WERI-Rb-1 (cell line): ENCODE data around the gene SEMA3G.

ENCODE experiments used
- DNase-seq: peaks from one replicate; pipeline ENCODE4 v3.0.0-alpha.2; 2020
- H3K27ac ChIP-seq: fragments of 250-450 bp; sonication (Bioruptor Pico); 2 replicates; pipeline ENCODE4 v1.5.1; 2020; ENCODE audit warnings: mild to moderate bottlenecking, moderate library complexity
- H3K27me3 ChIP-seq: fragments of 250-450 bp; sonication (Bioruptor Pico); 2 replicates; pipeline ENCODE4 v1.5.1; 2021; ENCODE audit warnings: mild to moderate bottlenecking, low read depth, moderate library complexity; ENCODE audit not compliant: insufficient read depth, severe bottlenecking
- H3K36me3 ChIP-seq: fragments of 250-450 bp; sonication (Bioruptor Pico); 2 replicates; pipeline ENCODE4 v1.5.1; 2020; ENCODE audit warnings: mild to moderate bottlenecking, moderate library complexity
- H3K4me3 ChIP-seq: 2 replicates; pipeline ENCODE4 v1.5.1; 2011; ENCODE audit warnings: low read depth, mild to moderate bottlenecking, control low read depth, low read length
- H3K9me3 ChIP-seq: fragments of 250-450 bp; sonication (Bioruptor Pico); 2 replicates; pipeline ENCODE4 v1.5.1; 2021; ENCODE audit warnings: mild to moderate bottlenecking, moderate library complexity; ENCODE audit not compliant: severe bottlenecking
- TF ChIP-seq, protein P1 (sequence below): IDR thresholded peaks from 2 replicates; pipeline ENCODE4 v1.5.1; 2011; ENCODE audit warnings: low read depth, mild to moderate bottlenecking, control low read depth, inconsistent platforms, low read length

Gene SEMA3G

GRCh38 chr3:52396907-52397591, 47.9 kb downstream of the SEMA3G start:
- Histone ChIP-seq H3K4me3 (no peak overlapping the region), H3K27ac (no peak overlapping the region), H3K9me3 (no peaks in the 10 kb centered on the region), H3K36me3 (peaks cover 22% of the 10 kb centered on the region), H3K27me3 (no peaks in the 10 kb centered on the region)
- no peak for DNase-seq
- TF ChIP-seq, protein P1, sequence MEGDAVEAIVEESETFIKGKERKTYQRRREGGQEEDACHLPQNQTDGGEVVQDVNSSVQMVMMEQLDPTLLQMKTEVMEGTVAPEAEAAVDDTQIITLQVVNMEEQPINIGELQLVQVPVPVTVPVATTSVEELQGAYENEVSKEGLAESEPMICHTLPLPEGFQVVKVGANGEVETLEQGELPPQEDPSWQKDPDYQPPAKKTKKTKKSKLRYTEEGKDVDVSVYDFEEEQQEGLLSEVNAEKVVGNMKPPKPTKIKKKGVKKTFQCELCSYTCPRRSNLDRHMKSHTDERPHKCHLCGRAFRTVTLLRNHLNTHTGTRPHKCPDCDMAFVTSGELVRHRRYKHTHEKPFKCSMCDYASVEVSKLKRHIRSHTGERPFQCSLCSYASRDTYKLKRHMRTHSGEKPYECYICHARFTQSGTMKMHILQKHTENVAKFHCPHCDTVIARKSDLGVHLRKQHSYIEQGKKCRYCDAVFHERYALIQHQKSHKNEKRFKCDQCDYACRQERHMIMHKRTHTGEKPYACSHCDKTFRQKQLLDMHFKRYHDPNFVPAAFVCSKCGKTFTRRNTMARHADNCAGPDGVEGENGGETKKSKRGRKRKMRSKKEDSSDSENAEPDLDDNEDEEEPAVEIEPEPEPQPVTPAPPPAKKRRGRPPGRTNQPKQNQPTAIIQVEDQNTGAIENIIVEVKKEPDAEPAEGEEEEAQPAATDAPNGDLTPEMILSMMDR: no peak

DNA sequence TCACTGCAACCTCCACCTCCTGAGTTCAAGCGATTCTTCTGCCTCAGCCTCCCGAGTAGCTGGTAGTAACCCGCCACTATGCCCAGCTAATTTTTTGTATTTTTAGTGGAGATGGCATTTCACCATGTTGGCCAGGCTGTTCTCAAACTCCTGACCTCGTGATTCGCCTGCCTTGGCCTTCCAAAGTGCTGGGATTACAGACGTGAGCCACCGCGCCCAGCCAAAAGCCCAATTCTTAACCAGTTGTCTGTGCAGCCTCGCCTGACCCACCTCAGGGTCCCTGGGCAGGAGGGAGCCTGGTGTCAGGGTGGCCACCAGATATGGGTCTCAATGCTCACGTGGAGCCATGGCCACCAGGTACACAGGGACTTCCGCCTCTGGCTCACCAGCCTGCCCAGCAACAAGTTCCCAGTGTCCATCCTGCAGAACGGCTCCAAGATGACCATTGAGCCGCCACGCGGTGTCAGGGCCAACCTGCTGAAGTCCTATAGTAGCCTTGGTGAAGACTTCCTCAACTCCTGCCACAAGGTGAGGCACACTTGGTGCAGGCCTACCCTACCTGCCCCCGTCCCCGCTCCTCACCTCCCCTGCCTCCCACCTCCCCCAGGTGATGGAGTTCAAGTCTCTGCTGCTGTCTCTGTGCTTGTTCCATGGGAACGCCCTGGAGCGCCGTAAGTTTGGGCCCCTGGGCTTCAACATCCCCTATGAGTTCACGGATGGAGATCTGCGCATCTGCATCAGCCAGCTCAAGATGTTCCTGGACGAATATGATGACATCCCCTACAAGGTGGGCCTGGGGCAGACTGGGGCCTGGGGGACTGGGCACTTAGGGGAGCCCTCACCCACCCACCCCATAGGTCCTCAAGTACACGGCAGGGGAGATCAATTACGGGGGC, 48.6 kb downstream of the SEMA3G start:
- peaks cover 14% of the 10 kb centered on the region for H3K36me3 ChIP-seq

DNA sequence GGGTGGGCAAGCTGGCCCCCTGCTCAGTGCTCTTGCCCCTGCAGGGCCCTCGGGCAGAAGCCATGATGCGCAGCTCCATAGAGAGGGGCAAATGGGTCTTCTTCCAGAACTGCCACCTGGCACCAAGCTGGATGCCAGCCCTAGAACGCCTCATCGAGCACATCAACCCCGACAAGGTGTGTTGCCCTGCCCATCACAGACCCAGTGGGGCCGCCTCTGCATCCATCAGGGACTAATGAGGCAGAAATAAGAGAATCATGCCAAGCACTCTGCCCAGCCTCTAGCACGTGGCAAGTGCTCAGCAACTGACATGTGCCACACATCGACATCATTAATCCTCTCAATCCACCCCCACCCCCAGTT, 49.4 kb downstream of the SEMA3G start:
- Histone ChIP-seq H3K9me3 (no peaks in the 10 kb centered on the region), H3K4me3 (no peak overlapping the region), H3K27ac (no peak overlapping the region), H3K27me3 (no peaks in the 10 kb centered on the region), H3K36me3 (peaks cover 6% of the 10 kb centered on the region)
- TF ChIP-seq, protein P1: no peak
- DNase-seq: no peak

More for the DNA sequence above, 48.6 kb downstream of the SEMA3G start:
- no peak for DNase-seq
- Histone ChIP-seq H3K27me3 (no peaks in the 10 kb centered on the region), H3K4me3 (no peak overlapping the region), H3K27ac (no peak overlapping the region), H3K9me3 (no peaks in the 10 kb centered on the region)
- TF ChIP-seq, protein P1: no peak

- Histone ChIP-seq H3K27ac (no peak overlapping the region), H3K9me3 (no peaks in the 10 kb centered on the region), H3K4me3 (no peak overlapping the region), H3K36me3 (0 out of 2 replicates have a peak, but pooled peaks cover 4% of the 10 kb centered on the region), H3K27me3 (no peaks in the 10 kb centered on the region)
- DNase-seq: no peak
- TF ChIP-seq, protein P1: no peak
Observed at GRCh38 chr3:52394751-52395502, 50.0 kb downstream of the SEMA3G start.

- H3K4me3 ChIP-seq: no peak overlapping the region
- TF ChIP-seq, protein P1: no peak
- no peaks in the 10 kb centered on the region for H3K9me3 ChIP-seq
- no peak for DNase-seq
- H3K36me3 ChIP-seq: no peaks in the 10 kb centered on the region
- H3K27me3 ChIP-seq: no peaks in the 10 kb centered on the region
- H3K27ac ChIP-seq: no peak overlapping the region
Observed at GRCh38 chr3:52393959-52394670, 50.8 kb downstream of the SEMA3G start.
